Medulla oblongata (tissue), 1 donor: ENCODE results near the gene RPAIN.
"Not testable (repeated sequence)": the region's sequence is repeated elsewhere in the genome, so short reads cannot be mapped to it uniquely, and the experiment has no call there.

Experiments
- DNase-seq: peaks from one replicate; pipeline ENCODE4 v3.0.0-alpha.2; 2015; ENCODE audit errors: extremely low spot score

Gene RPAIN

GRCh38 chr17:5429191-5429887 lies 9.4 kb downstream of the RPAIN start:
- no peak for DNase-seq

GRCh38 chr17:5430413-5430999 lies 10.5 kb downstream of the RPAIN start:
- DNase-seq, result no peak

- DNase-seq, result not testable (repeated sequence)
Measured at GRCh38 chr17:5431234-5431633, 11.3 kb downstream of the RPAIN start.

- DNase-seq, result no peak
Measured at GRCh38 chr17:5431949-5432556, 12.1 kb downstream of the RPAIN start.

- DNase-seq, result no peak
Measured at GRCh38 chr17:5434984-5435383, 15.0 kb downstream of the RPAIN start.

- DNase-seq, result peak; percentile 60
Measured at GRCh38 chr17:5435781-5436315, 15.9 kb downstream of the RPAIN start.

GRCh38 chr17:5437721-5438317 lies 17.8 kb downstream of the RPAIN start:
- DNase-seq, result no peak

- peak; percentile 94 for DNase-seq
Measured at GRCh38 chr17:5438716-5439445, 18.9 kb downstream of the RPAIN start, which contains the start of gene C1QBP. C1QBP (minus strand) TSS chr17:5439155; CDS start chr17:5439073, 82 bp downstream.

GRCh38 chr17:5439446-5439764 lies 19.4 kb downstream of the RPAIN start:
- no peak for DNase-seq

- no peak for DNase-seq
Measured at GRCh38 chr17:5443728-5444127, 23.7 kb downstream of the RPAIN start.

- no peak for DNase-seq
Measured at GRCh38 chr17:5444209-5444608, 24.2 kb downstream of the RPAIN start.

- DNase-seq, result peak; percentile 95
Measured at GRCh38 chr17:5446786-5447185, 26.8 kb downstream of the RPAIN start.

- DNase-seq, result no peak
Measured at GRCh38 chr17:5464717-5465507, 44.9 kb downstream of the RPAIN start.

- DNase-seq, result no peak
Measured at GRCh38 chr17:5466295-5466694, 46.3 kb downstream of the RPAIN start.

GRCh38 chr17:5467416-5467815 lies 47.4 kb downstream of the RPAIN start:
- DNase-seq, result no peak

- no peak for DNase-seq
Measured at GRCh38 chr17:5468075-5468473, 48.1 kb downstream of the RPAIN start.

- no peak for DNase-seq
Measured at GRCh38 chr17:5472511-5472910, 52.5 kb downstream of the RPAIN start.

GRCh38 chr17:5473906-5474305 lies 53.9 kb downstream of the RPAIN start:
- DNase-seq, result no peak

GRCh38 chr17:5478992-5479391 lies 59.0 kb downstream of the RPAIN start:
- DNase-seq, result no peak

GRCh38 chr17:5480962-5481361 lies 61.0 kb downstream of the RPAIN start:
- DNase-seq, result no peak

- no peak for DNase-seq
Measured at GRCh38 chr17:5481451-5481850, 61.5 kb downstream of the RPAIN start.
